ENCODE results near the gene FOXA2. TPM values are rescaled to one million over a fixed set of nuclear protein-coding genes. Genes with fewer than 3 reads are reported as not detected.

FOXA2 gene
- total RNA-seq, 2 experiments from 2014 or later, result not detected

GRCh38 chr20:22578221-22579118 is 5.9 kb downstream of the FOXA2 start:
- H3K36me3 Mint-ChIP-seq, result peaks cover 2% of the 10 kb centered on the region
- peaks cover 95% of the 10 kb centered on the region for H3K27me3 Mint-ChIP-seq
- peaks cover 2% of the 10 kb centered on the region for H3K4me1 Mint-ChIP-seq
- no peak overlapping the region for H3K4me3 Mint-ChIP-seq
- peaks cover 3% of the 10 kb centered on the region for H3K9me3 Mint-ChIP-seq
- DNase-seq, result no peak
- H3K27ac Mint-ChIP-seq, result no peak overlapping the region

- peaks cover 97% of the 10 kb centered on the region for H3K27me3 Mint-ChIP-seq
- DNase-seq, result no peak
- no peak overlapping the region for H3K4me3 Mint-ChIP-seq
- H3K4me1 Mint-ChIP-seq, result peaks cover 2% of the 10 kb centered on the region
- H3K9me3 Mint-ChIP-seq, result peaks cover 4% of the 10 kb centered on the region
- H3K36me3 Mint-ChIP-seq, result peaks cover 2% of the 10 kb centered on the region
- H3K27ac Mint-ChIP-seq, result no peak overlapping the region
Measured at GRCh38 chr20:22577515-22578220, 6.7 kb downstream of the FOXA2 start.

- no peak overlapping the region for H3K4me3 Mint-ChIP-seq
- peaks cover 99% of the 10 kb centered on the region for H3K27me3 Mint-ChIP-seq
- no peak for DNase-seq
- peaks cover 2% of the 10 kb centered on the region for H3K4me1 Mint-ChIP-seq
- H3K27ac Mint-ChIP-seq, result no peak overlapping the region
- H3K9me3 Mint-ChIP-seq, result peaks cover 4% of the 10 kb centered on the region
- peaks cover 2% of the 10 kb centered on the region for H3K36me3 Mint-ChIP-seq
Measured at GRCh38 chr20:22576733-22577514, 7.4 kb downstream of the FOXA2 start.

GRCh38 chr20:22576273-22576672 is 8.1 kb downstream of the FOXA2 start:
- H3K36me3 Mint-ChIP-seq, result peaks cover 2% of the 10 kb centered on the region
- H3K4me3 Mint-ChIP-seq, result no peak overlapping the region
- peaks cover 99% of the 10 kb centered on the region for H3K27me3 Mint-ChIP-seq
- peaks cover 2% of the 10 kb centered on the region for H3K4me1 Mint-ChIP-seq
- no peak overlapping the region for H3K27ac Mint-ChIP-seq
- no peak for DNase-seq
- H3K9me3 Mint-ChIP-seq, result peaks cover 4% of the 10 kb centered on the region

GRCh38 chr20:22575737-22576136 is 8.6 kb downstream of the FOXA2 start:
- no peak overlapping the region for H3K27ac Mint-ChIP-seq
- DNase-seq, result no peak
- no peak overlapping the region for H3K4me3 Mint-ChIP-seq
- peaks cover 4% of the 10 kb centered on the region for H3K9me3 Mint-ChIP-seq
- H3K36me3 Mint-ChIP-seq, result peaks cover 4% of the 10 kb centered on the region
- H3K27me3 Mint-ChIP-seq, result peaks cover 99% of the 10 kb centered on the region
- peaks cover 2% of the 10 kb centered on the region for H3K4me1 Mint-ChIP-seq

GRCh38 chr20:22575087-22575721 is 9.2 kb downstream of the FOXA2 start:
- peaks cover 99% of the 10 kb centered on the region for H3K27me3 Mint-ChIP-seq
- DNase-seq, result no peak
- peaks cover 4% of the 10 kb centered on the region for H3K9me3 Mint-ChIP-seq
- H3K36me3 Mint-ChIP-seq, result peaks cover 4% of the 10 kb centered on the region
- peaks cover 2% of the 10 kb centered on the region for H3K4me1 Mint-ChIP-seq
- no peak overlapping the region for H3K4me3 Mint-ChIP-seq
- no peak overlapping the region for H3K27ac Mint-ChIP-seq

- H3K27ac Mint-ChIP-seq, result no peak overlapping the region
- peaks cover 4% of the 10 kb centered on the region for H3K36me3 Mint-ChIP-seq
- H3K4me1 Mint-ChIP-seq, result peaks cover 2% of the 10 kb centered on the region
- no peak for DNase-seq
- peaks cover 98% of the 10 kb centered on the region for H3K27me3 Mint-ChIP-seq
- H3K9me3 Mint-ChIP-seq, result peaks cover 4% of the 10 kb centered on the region
- no peak overlapping the region for H3K4me3 Mint-ChIP-seq
Measured at GRCh38 chr20:22574545-22575086, 9.8 kb downstream of the FOXA2 start.

- Mint-ChIP-seq H3K4me1 (no peaks in the 10 kb centered on the region), H3K9me3 (peaks cover 1% of the 10 kb centered on the region), H3K36me3 (peaks cover 2% of the 10 kb centered on the region), H3K4me3 (no peak overlapping the region), H3K27ac (no peak overlapping the region), H3K27me3 (peaks cover 96% of the 10 kb centered on the region)
- DNase-seq, result no peak
Measured at GRCh38 chr20:22572491-22572890, 11.9 kb downstream of the FOXA2 start.

GRCh38 chr20:22572023-22572422 is 12.3 kb downstream of the FOXA2 start:
- Mint-ChIP-seq H3K36me3 (peaks cover 2% of the 10 kb centered on the region), H3K4me1 (no peaks in the 10 kb centered on the region), H3K27me3 (peaks cover 96% of the 10 kb centered on the region), H3K4me3 (no peak overlapping the region), H3K27ac (no peak overlapping the region), H3K9me3 (peaks cover 1% of the 10 kb centered on the region)
- DNase-seq, result no peak

GRCh38 chr20:22569353-22569752 is 15.0 kb downstream of the FOXA2 start:
- Mint-ChIP-seq H3K4me3 (no peak overlapping the region), H3K4me1 (no peaks in the 10 kb centered on the region), H3K9me3 (peaks cover 1% of the 10 kb centered on the region), H3K27ac (no peak overlapping the region), H3K27me3 (peaks cover 94% of the 10 kb centered on the region), H3K36me3 (peaks cover 2% of the 10 kb centered on the region)
- DNase-seq, result no peak

- H3K4me1 Mint-ChIP-seq, result no peaks in the 10 kb centered on the region
- H3K27ac Mint-ChIP-seq, result no peak overlapping the region
- H3K36me3 Mint-ChIP-seq, result peaks cover 2% of the 10 kb centered on the region
- H3K4me3 Mint-ChIP-seq, result no peak overlapping the region
- peaks cover 94% of the 10 kb centered on the region for H3K27me3 Mint-ChIP-seq
- no peak for DNase-seq
- H3K9me3 Mint-ChIP-seq, result peaks cover 1% of the 10 kb centered on the region
Measured at GRCh38 chr20:22568872-22569344, 15.5 kb downstream of the FOXA2 start.

GRCh38 chr20:22567944-22568871 is 16.2 kb downstream of the FOXA2 start:
- H3K4me1 Mint-ChIP-seq, result no peaks in the 10 kb centered on the region
- H3K27me3 Mint-ChIP-seq, result peaks cover 92% of the 10 kb centered on the region
- H3K9me3 Mint-ChIP-seq, result peaks cover 1% of the 10 kb centered on the region
- H3K36me3 Mint-ChIP-seq, result peaks cover 2% of the 10 kb centered on the region
- no peak for DNase-seq
- no peak overlapping the region for H3K27ac Mint-ChIP-seq
- H3K4me3 Mint-ChIP-seq, result no peak overlapping the region

- H3K27ac Mint-ChIP-seq, result no peak overlapping the region
- H3K36me3 Mint-ChIP-seq, result peaks cover 2% of the 10 kb centered on the region
- no peaks in the 10 kb centered on the region for H3K9me3 Mint-ChIP-seq
- H3K27me3 Mint-ChIP-seq, result peaks cover 88% of the 10 kb centered on the region
- H3K4me3 Mint-ChIP-seq, result no peak overlapping the region
- no peaks in the 10 kb centered on the region for H3K4me1 Mint-ChIP-seq
- DNase-seq, result no peak
Measured at GRCh38 chr20:22566876-22567658, 17.3 kb downstream of the FOXA2 start.

All from activated naive CD8-positive, alpha-beta T cell treated with anti-CD3 and anti-CD28 coated beads for 36 hours (primary cell).